KMS-11 (cell line): Measurements from ENCODE around the gene ST6GALNAC5.

ENCODE experiments used
- H2AFZ ChIP-seq: fragments of 200-600 bp; sonication (generic); 2 replicates; pipeline ENCODE4 v1.6.1; 2016; ENCODE audit warnings: antibody characterized with exemption, mixed run types, low read depth
- H3K27ac ChIP-seq: fragments of 200-600 bp; sonication (generic); 2 replicates; pipeline ENCODE4 v1.6.1; 2016; ENCODE audit warnings: mild to moderate bottlenecking, mixed run types
- H3K27me3 ChIP-seq: fragments of 200-600 bp; sonication (generic); 2 replicates; pipeline ENCODE4 v1.6.1; 2017; ENCODE audit warnings: mild to moderate bottlenecking, low read depth, mixed run types, moderate library complexity; ENCODE audit not compliant: insufficient read depth
- H3K36me3 ChIP-seq: fragments of 200-600 bp; sonication (generic); 2 replicates; pipeline ENCODE4 v1.6.1; 2017; ENCODE audit warnings: mild to moderate bottlenecking, mixed run types; ENCODE audit not compliant: insufficient read depth
- H3K4me1 ChIP-seq: fragments of 200-600 bp; sonication (generic); 2 replicates; pipeline ENCODE4 v1.6.1; 2016; ENCODE audit warnings: mild to moderate bottlenecking, low read depth, mixed run types; ENCODE audit not compliant: poor library complexity, severe bottlenecking
- H3K4me2 ChIP-seq: fragments of 200-600 bp; sonication (generic); 2 replicates; pipeline ENCODE4 v1.7.0; 2016; ENCODE audit warnings: mild to moderate bottlenecking, mixed run types
- H3K4me3 ChIP-seq: fragments of 200-600 bp; sonication (generic); IDR thresholded peaks from 2 replicates; pipeline ENCODE4 v1.6.1; 2017; ENCODE audit warnings: low read depth, low read length, mixed read lengths; ENCODE audit not compliant: insufficient read depth
- H3K79me2 ChIP-seq: fragments of 200-600 bp; sonication (generic); 2 replicates; pipeline ENCODE4 v1.6.1; 2016; ENCODE audit warnings: low read depth, mixed run types; ENCODE audit not compliant: insufficient read depth
- H3K9ac ChIP-seq: fragments of 200-600 bp; sonication (generic); 2 replicates; pipeline ENCODE4 v1.6.1; 2016; ENCODE audit warnings: mild to moderate bottlenecking, mixed run types
- H4K20me1 ChIP-seq: fragments of 200-600 bp; sonication (generic); 2 replicates; pipeline ENCODE4 v1.6.1; 2016; ENCODE audit warnings: mild to moderate bottlenecking, mixed run types; ENCODE audit not compliant: insufficient read depth
- CTCF ChIP-seq: fragments of 200-600 bp; sonication (generic); conservative IDR thresholded peaks from 2 replicates; pipeline ENCODE4 v1.6.1; 2017; ENCODE audit warnings: low read depth, mild to moderate bottlenecking, antibody characterized with exemption, low read length, moderate library complexity, mixed read lengths

Gene ST6GALNAC5

GRCh38 chr1:76865696-76866286 lies 1.5 kb upstream of the ST6GALNAC5 start:
- H3K4me2 ChIP-seq, result no peak overlapping the region
- no peaks in the 10 kb centered on the region for H3K79me2 ChIP-seq
- no peaks in the 10 kb centered on the region for H3K36me3 ChIP-seq
- no peaks in the 10 kb centered on the region for H3K27me3 ChIP-seq
- H3K4me3 ChIP-seq, result no peak overlapping the region
- H3K4me1 ChIP-seq, result no peaks in the 10 kb centered on the region
- no peaks in the 10 kb centered on the region for H4K20me1 ChIP-seq
- no peak for TF ChIP-seq CTCF
- H3K9ac ChIP-seq, result no peak overlapping the region
- no peak overlapping the region for H3K27ac ChIP-seq
- H2AFZ ChIP-seq, result no peak overlapping the region

GRCh38 chr1:76866566-76866965 lies 714 bp upstream of the ST6GALNAC5 start:
- Histone ChIP-seq H3K4me2 (no peak overlapping the region), H3K4me3 (no peak overlapping the region), H3K27ac (no peak overlapping the region), H2AFZ (no peak overlapping the region), H3K9ac (no peak overlapping the region), H4K20me1 (no peaks in the 10 kb centered on the region), H3K4me1 (no peaks in the 10 kb centered on the region), H3K36me3 (no peaks in the 10 kb centered on the region), H3K27me3 (no peaks in the 10 kb centered on the region), H3K79me2 (no peaks in the 10 kb centered on the region)
- no peak for TF ChIP-seq CTCF

- no peaks in the 10 kb centered on the region for H3K4me1 ChIP-seq
- no peak overlapping the region for H3K9ac ChIP-seq
- no peaks in the 10 kb centered on the region for H3K27me3 ChIP-seq
- TF ChIP-seq CTCF, result no peak
- no peak overlapping the region for H3K4me3 ChIP-seq
- no peak overlapping the region for H3K4me2 ChIP-seq
- no peak overlapping the region for H2AFZ ChIP-seq
- H4K20me1 ChIP-seq, result no peaks in the 10 kb centered on the region
- no peaks in the 10 kb centered on the region for H3K36me3 ChIP-seq
- no peak overlapping the region for H3K27ac ChIP-seq
- H3K79me2 ChIP-seq, result no peaks in the 10 kb centered on the region
Measured at GRCh38 chr1:76868154-76868882, 1.0 kb downstream of the ST6GALNAC5 start.

- H3K4me2 ChIP-seq, result no peak overlapping the region
- H4K20me1 ChIP-seq, result no peaks in the 10 kb centered on the region
- H3K4me1 ChIP-seq, result no peaks in the 10 kb centered on the region
- no peak for TF ChIP-seq CTCF
- H3K36me3 ChIP-seq, result no peaks in the 10 kb centered on the region
- H3K27me3 ChIP-seq, result no peaks in the 10 kb centered on the region
- H3K79me2 ChIP-seq, result no peaks in the 10 kb centered on the region
- H3K4me3 ChIP-seq, result no peak overlapping the region
- no peak overlapping the region for H3K9ac ChIP-seq
- no peak overlapping the region for H3K27ac ChIP-seq
- no peak overlapping the region for H2AFZ ChIP-seq
Measured at GRCh38 chr1:76868916-76869315, 1.6 kb downstream of the ST6GALNAC5 start.
